Measurements from ENCODE around the gene OR9Q1.

DNA sequence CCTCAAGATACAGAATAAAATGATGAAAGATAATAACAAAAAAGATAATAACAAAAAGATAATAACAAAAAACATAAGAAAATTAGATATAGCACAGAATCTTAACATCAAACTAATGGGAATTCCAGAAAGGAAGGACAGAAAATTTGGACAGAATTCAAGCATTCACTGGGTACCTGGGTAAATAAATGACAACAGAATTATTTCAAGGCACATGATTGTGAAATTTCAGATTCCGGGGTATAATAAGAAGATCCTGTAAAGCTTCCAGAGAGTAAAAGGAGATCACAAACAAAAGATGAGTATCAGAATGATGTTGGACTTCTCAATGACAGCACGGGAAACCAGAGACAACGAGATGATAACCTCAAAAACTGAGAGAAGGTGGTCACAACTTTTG is 42.1 kb upstream of the OR9Q1 start:
- TF ChIP-seq ZNF785 (tag by site-specific recombination; IDR thresholded peaks at IDR 0.05) (no peak), TCF7L2 (IDR thresholded peaks at IDR 0.05; ENCODE audit: borderline replicate concordance, low read depth, low read length) (no peak), ZSCAN30 (tag by site-specific recombination; IDR thresholded peaks at IDR 0.05) (no peak), ZNF416 (tag by site-specific recombination; IDR thresholded peaks at IDR 0.05) (no peak), ZNF274 (IDR thresholded peaks at IDR 0.05; ENCODE audit: low read length) (no peak), ZNF274 (tag by site-specific recombination; IDR thresholded peaks at IDR 0.05; ENCODE audit: borderline replicate concordance) (no peak), ZFP41 (tag by site-specific recombination; IDR thresholded peaks at IDR 0.05; ENCODE audit: borderline replicate concordance) (no peak)
- TF ChIP-seq, protein P1, sequence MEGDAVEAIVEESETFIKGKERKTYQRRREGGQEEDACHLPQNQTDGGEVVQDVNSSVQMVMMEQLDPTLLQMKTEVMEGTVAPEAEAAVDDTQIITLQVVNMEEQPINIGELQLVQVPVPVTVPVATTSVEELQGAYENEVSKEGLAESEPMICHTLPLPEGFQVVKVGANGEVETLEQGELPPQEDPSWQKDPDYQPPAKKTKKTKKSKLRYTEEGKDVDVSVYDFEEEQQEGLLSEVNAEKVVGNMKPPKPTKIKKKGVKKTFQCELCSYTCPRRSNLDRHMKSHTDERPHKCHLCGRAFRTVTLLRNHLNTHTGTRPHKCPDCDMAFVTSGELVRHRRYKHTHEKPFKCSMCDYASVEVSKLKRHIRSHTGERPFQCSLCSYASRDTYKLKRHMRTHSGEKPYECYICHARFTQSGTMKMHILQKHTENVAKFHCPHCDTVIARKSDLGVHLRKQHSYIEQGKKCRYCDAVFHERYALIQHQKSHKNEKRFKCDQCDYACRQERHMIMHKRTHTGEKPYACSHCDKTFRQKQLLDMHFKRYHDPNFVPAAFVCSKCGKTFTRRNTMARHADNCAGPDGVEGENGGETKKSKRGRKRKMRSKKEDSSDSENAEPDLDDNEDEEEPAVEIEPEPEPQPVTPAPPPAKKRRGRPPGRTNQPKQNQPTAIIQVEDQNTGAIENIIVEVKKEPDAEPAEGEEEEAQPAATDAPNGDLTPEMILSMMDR (tag by site-specific recombination; IDR thresholded peaks at IDR 0.05): no peak
- TF ChIP-seq, protein P2, sequence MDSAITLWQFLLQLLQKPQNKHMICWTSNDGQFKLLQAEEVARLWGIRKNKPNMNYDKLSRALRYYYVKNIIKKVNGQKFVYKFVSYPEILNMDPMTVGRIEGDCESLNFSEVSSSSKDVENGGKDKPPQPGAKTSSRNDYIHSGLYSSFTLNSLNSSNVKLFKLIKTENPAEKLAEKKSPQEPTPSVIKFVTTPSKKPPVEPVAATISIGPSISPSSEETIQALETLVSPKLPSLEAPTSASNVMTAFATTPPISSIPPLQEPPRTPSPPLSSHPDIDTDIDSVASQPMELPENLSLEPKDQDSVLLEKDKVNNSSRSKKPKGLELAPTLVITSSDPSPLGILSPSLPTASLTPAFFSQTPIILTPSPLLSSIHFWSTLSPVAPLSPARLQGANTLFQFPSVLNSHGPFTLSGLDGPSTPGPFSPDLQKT (IDR thresholded peaks at IDR 0.05; ENCODE audit: borderline replicate concordance, low read depth, low read length): no peak
- TF ChIP-seq, protein P3, sequence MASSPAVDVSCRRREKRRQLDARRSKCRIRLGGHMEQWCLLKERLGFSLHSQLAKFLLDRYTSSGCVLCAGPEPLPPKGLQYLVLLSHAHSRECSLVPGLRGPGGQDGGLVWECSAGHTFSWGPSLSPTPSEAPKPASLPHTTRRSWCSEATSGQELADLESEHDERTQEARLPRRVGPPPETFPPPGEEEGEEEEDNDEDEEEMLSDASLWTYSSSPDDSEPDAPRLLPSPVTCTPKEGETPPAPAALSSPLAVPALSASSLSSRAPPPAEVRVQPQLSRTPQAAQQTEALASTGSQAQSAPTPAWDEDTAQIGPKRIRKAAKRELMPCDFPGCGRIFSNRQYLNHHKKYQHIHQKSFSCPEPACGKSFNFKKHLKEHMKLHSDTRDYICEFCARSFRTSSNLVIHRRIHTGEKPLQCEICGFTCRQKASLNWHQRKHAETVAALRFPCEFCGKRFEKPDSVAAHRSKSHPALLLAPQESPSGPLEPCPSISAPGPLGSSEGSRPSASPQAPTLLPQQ (tag by site-specific recombination; IDR thresholded peaks at IDR 0.05): no peak
- TF ChIP-seq, protein P4, sequence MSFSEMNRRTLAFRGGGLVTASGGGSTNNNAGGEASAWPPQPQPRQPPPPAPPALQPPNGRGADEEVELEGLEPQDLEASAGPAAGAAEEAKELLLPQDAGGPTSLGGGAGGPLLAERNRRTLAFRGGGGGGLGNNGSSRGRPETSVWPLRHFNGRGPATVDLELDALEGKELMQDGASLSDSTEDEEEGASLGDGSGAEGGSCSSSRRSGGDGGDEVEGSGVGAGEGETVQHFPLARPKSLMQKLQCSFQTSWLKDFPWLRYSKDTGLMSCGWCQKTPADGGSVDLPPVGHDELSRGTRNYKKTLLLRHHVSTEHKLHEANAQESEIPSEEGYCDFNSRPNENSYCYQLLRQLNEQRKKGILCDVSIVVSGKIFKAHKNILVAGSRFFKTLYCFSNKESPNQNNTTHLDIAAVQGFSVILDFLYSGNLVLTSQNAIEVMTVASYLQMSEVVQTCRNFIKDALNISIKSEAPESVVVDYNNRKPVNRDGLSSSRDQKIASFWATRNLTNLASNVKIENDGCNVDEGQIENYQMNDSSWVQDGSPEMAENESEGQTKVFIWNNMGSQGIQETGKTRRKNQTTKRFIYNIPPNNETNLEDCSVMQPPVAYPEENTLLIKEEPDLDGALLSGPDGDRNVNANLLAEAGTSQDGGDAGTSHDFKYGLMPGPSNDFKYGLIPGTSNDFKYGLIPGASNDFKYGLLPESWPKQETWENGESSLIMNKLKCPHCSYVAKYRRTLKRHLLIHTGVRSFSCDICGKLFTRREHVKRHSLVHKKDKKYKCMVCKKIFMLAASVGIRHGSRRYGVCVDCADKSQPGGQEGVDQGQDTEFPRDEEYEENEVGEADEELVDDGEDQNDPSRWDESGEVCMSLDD (tag by site-specific recombination; IDR thresholded peaks at IDR 0.05): no peak
